Urinary bladder (tissue), 4 donors: ENCODE data around the gene MIPOL1. TPM values are rescaled to one million over a fixed set of nuclear protein-coding genes. Genes with fewer than 3 reads are reported as not detected.
"Not testable (repeated sequence)": the region's sequence is repeated elsewhere in the genome, so short reads cannot be mapped to it uniquely, and the experiment has no call there.

Experiments used
- DNase-seq: peaks from one replicate; pipeline ENCODE4 v3.0.0-alpha.2; 2015; ENCODE audit errors: extremely low spot score
- H3K27ac ChIP-seq: one replicate; pipeline ENCODE4 v1.5.1; 2013; ENCODE audit warnings: low read depth, mild to moderate bottlenecking, moderate library complexity
- H3K36me3 ChIP-seq: one replicate; pipeline ENCODE4 v1.6.1; 2013; ENCODE audit warnings: mild to moderate bottlenecking, moderate library complexity; ENCODE audit not compliant: insufficient read depth
- H3K4me1 ChIP-seq: one replicate; pipeline ENCODE4 v1.6.1; 2013; ENCODE audit warnings: mild to moderate bottlenecking, moderate library complexity; ENCODE audit not compliant: insufficient read depth
- H3K4me3 ChIP-seq: one replicate; pipeline ENCODE4 v1.5.1; 2013; ENCODE audit warnings: low read depth, low read length
- WGBS: extraction: QIAGEN DNeasy Blood & Tissue Kit; methylation state at CpG from one replicate; pipeline ENCODE4 v1.1.7; 2013; 5-methylcytosine and 5-hydroxymethylcytosine counted together
- polyA plus RNA-seq: library from polyadenylated mRNA; stranded (reverse); fragments of 200-250 nt; gene quantifications from one replicate; pipeline ENCODE4 v1.2.3, GENCODE V29; 2013
- total RNA-seq: library from RNA; depleted of rRNA; stranded (reverse); fragments of >200 nt; gene quantifications from one replicate; pipeline ENCODE4 v1.2.3, GENCODE V29; 2014
- donor health status: healthy with polysubstance abuse.
- donor health status: healthy.

The MIPOL1 gene
- total and polyA plus RNA-seq, 2 donors: 5.6 to 48.4 TPM

- Histone ChIP-seq H3K27ac (no peak overlapping the region), H3K36me3 (no peaks in the 10 kb centered on the region), H3K4me3 (no peak overlapping the region), H3K4me1 (no peaks in the 10 kb centered on the region)
- 78% methylated on average over 3 of the region's 3 CpGs for WGBS
- DNase-seq: no peak
Measured at GRCh38 chr14:37376944-37377609, 179.3 kb downstream of the MIPOL1 start.

GRCh38 chr14:37384870-37385596 lies 187.3 kb downstream of the MIPOL1 start:
- no peak for DNase-seq
- Histone ChIP-seq H3K4me1 (no peaks in the 10 kb centered on the region), H3K27ac (no peak overlapping the region), H3K36me3 (no peaks in the 10 kb centered on the region), H3K4me3 (no peak overlapping the region)
- WGBS: 73% methylated on average over 6 of the region's 6 CpGs

DNA sequence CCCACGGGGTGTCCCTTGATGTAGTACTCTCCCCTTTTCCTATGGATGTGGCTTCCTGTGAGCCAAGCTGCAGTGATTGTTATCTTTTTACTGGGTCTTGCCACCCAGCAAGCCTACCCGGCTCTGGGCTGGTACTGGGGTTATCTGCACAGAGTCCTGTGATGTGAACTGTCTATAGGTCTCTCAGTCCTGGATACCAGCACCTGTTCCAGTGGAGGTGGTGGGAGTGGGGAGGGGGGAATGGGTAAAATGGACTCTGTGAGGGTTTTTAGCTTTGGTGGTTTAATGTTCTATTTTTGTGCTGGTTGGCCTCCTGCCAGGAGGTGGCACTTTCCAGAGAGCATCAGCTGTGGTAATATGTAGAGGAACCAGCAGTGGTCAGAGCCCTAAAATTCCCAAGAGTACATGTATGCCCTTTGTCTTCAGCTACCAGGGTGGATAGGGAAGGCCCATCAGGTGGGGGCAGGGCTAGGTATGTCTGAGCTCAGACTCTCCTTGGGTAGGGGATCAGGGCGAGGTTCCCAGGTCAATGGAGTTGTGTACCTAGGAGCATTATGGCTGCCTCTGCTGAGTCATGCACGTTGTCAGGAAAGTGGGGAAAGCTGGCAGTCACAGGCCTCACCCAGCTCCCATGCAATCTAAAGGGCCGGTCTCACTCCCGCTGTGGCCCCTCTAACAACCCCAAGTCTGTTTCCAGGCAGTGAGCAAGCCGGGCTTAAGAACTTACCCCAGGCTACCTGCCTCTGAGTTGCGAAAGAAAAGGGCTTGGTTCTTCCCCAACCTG lies 199.6 kb downstream of the MIPOL1 start:
- not testable (repeated sequence) for H3K4me1 ChIP-seq, H3K4me3 ChIP-seq, DNase-seq, H3K27ac ChIP-seq, H3K36me3 ChIP-seq
- WGBS: 82% methylated on average over 8 of the region's 8 CpGs

GRCh38 chr14:37397941-37398215 lies 200.1 kb downstream of the MIPOL1 start:
- Histone ChIP-seq H3K27ac (no peak overlapping the region), H3K4me1 (no peaks in the 10 kb centered on the region), H3K4me3 (no peak overlapping the region), H3K36me3 (peaks cover 3% of the 10 kb centered on the region)
- WGBS: 62% methylated on average over 3 of the region's 3 CpGs
- no peak for DNase-seq

DNA sequence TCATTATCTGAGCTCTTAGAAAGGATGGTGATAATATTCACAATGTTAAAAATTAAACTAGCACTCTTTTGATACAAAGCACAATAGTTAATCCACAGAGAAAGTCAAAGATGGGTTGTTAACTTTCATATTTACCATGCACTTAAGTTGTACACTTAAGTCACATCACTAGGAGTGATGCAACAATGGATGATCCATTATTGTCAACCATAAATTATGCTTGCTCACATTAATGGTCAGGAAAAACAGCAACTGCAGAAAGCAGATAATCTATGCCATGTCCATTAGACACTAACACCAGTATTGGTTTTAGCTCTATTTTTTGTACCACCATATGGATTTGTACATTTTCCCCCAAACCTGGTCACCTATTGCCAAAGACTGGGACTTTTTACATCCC lies 201.8 kb downstream of the MIPOL1 start:
- DNase-seq: no peak
- H3K4me1 ChIP-seq: no peaks in the 10 kb centered on the region
- no peak overlapping the region for H3K27ac ChIP-seq

GRCh38 chr14:37401093-37401492 lies 203.4 kb downstream of the MIPOL1 start:
- no peak for DNase-seq
- peaks cover 3% of the 10 kb centered on the region for H3K36me3 ChIP-seq
- H3K27ac ChIP-seq: no peak overlapping the region
- no peaks in the 10 kb centered on the region for H3K4me1 ChIP-seq
- 90% methylated on average over 1 of the region's 1 CpG for WGBS
- no peak overlapping the region for H3K4me3 ChIP-seq

More for the DNA sequence above, 201.8 kb downstream of the MIPOL1 start:
- H3K4me3 ChIP-seq: no peak overlapping the region
- peaks cover 3% of the 10 kb centered on the region for H3K36me3 ChIP-seq

DNA sequence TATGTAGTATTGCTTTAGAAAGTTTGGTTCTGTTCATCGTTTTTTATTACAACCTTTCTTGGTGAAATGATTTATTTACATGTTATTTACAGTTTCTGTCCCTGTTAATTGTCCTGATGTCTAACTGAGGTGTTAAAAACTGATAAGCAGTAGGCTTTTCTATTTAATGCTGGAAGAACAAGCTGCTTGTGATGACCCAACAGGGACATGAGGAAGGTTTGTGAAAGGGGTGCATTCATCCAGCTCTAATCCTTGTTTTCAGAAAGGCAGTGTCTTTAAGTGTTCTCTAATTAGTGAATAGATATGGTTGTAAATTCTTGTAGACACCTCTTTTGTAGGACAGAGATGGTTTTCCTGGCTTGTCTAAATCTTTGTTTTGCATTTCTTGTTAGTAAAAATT lies 205.9 kb downstream of the MIPOL1 start:
- DNase-seq: no peak
- H3K27ac ChIP-seq: no peak overlapping the region
- 41% methylated on average over 1 of the region's 1 CpG for WGBS
- no peak overlapping the region for H3K4me3 ChIP-seq
- H3K36me3 ChIP-seq: peaks cover 3% of the 10 kb centered on the region
- no peaks in the 10 kb centered on the region for H3K4me1 ChIP-seq

DNA sequence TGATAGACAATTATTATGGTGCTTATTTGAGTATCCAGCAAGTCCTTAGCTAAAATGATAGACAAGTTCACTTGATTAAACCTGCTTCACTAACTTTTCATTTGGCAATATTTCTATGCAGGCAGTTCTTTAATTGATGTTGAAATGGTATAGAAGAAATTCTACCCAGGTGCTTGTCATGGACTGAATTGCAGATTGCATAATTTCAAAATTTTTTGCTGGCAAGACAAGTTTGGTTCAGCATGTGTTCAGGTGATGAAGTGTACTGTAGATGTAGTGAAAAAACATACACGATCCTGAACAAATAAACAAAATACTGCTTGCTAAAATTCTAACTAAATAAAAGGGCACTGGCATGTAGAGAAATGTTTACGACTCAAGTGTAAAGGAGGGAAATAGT lies 208.4 kb downstream of the MIPOL1 start:
- Histone ChIP-seq H3K27ac (no peak overlapping the region), H3K4me1 (no peaks in the 10 kb centered on the region), H3K36me3 (no peaks in the 10 kb centered on the region), H3K4me3 (no peak overlapping the region)
- 89% methylated on average over 2 of the region's 2 CpGs for WGBS
- DNase-seq: no peak

DNA sequence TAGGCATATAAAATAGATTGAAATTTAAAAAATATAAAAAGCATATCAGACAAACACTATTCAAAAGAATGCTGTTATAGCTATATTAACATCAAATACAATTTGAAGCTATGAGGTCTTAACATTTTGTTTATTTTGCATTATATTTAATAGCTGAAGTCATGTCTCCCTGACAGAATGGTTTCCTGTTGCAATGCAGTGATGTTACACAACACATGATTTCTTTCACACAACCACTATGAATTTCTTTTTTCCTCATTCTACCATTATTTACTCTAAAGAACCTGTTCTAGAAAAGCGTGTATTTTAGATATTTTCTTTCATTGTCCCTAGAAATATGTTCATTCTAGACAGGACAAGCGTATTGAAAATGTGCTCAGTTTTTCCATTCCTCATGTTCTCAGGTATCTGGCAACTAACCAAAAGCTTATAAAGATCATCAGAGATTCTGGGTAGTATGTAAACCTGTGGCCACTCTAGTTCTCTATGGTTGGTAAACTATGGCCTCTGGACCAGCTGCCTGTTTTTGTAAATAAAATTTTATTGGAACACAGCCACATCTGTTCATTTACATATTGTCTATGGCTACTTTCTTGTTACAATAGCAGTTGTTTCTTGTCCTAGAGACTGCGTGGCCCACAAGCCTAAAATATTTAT lies 213.5 kb downstream of the MIPOL1 start:
- H3K36me3 ChIP-seq: no peaks in the 10 kb centered on the region
- WGBS: 75% methylated on average over 3 of the region's 3 CpGs

GRCh38 chr14:37413050-37413449 lies 215.3 kb downstream of the MIPOL1 start:
- 93% methylated on average over 1 of the region's 1 CpG for WGBS
- no peak overlapping the region for H3K27ac ChIP-seq
- H3K4me1 ChIP-seq: no peaks in the 10 kb centered on the region
- DNase-seq: no peak
- H3K4me3 ChIP-seq: no peak overlapping the region
- H3K36me3 ChIP-seq: no peaks in the 10 kb centered on the region

More for the DNA sequence above, 213.5 kb downstream of the MIPOL1 start:
- no peak overlapping the region for H3K4me3 ChIP-seq
- H3K27ac ChIP-seq: no peak overlapping the region
- no peak for DNase-seq
- H3K4me1 ChIP-seq: no peaks in the 10 kb centered on the region

DNA sequence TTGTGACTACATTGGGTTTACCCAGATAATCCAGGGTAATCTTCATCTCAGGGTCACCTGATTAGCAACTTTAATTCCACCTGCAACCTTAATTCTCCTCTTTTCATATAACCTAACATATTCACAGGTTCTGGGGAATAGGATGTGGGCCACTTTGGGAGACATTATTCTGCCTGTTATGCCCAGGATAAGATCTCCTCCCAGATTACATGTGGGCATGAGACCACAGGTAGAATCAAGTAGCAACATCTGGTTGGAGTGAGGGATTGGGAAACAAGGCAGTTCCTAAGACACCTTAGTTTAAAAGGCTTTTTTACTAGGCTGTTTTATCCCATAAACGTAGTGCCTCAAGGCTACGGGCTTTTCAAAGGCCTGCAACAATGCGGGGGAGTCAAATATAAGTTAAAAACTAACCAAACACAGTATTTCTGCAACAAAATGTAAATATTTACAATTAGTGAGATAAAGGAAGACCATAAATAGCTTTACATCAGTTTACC lies 215.8 kb downstream of the MIPOL1 start:
- Histone ChIP-seq H3K4me1 (no peaks in the 10 kb centered on the region), H3K27ac (no peak overlapping the region), H3K4me3 (no peak overlapping the region), H3K36me3 (no peaks in the 10 kb centered on the region)
- no peak for DNase-seq
- WGBS: 69% methylated on average over 3 of the region's 3 CpGs

DNA sequence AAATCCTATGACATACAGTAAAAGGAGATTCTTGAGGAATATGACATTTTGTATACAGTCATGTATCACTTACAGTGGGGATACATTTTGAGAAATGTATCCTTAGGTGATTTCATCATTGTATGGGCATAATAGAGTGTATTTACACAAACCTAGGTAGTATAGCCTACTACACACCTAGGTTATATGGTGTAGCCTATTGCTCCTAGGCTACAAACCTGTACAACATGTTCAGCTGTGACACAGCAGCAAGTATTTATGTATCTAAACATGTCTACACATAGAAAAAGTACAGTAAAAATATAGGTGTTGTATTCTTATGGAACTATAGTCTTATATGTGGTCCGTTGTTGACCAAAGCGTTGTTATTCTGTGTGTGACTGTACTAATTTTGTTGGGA lies 218.5 kb downstream of the MIPOL1 start:
- H3K4me3 ChIP-seq: no peak overlapping the region
- no peak overlapping the region for H3K27ac ChIP-seq
- no peaks in the 10 kb centered on the region for H3K36me3 ChIP-seq
- 95% methylated on average over 2 of the region's 2 CpGs for WGBS
- no peak for DNase-seq
- no peaks in the 10 kb centered on the region for H3K4me1 ChIP-seq

DNA sequence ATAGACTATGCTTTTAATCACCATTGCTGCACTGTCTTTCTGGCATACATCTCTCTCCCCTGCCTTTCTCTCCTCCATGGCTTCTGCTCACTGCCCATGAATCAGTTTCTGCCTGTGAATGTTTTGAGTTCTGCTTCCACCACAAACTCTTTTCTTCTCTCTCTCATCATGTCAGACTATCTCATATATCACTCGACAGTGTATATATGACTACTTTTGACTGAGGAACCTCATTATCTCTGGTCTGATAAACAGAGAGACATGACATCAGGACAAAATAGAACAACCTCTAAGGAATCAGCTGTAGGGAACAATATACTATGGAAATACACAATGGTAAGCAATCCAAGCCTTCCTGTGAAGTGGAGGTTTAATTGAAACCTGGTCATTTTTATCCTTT lies 219.4 kb downstream of the MIPOL1 start:
- no peak overlapping the region for H3K27ac ChIP-seq
- H3K36me3 ChIP-seq: no peaks in the 10 kb centered on the region
- no peak for DNase-seq
- no peak overlapping the region for H3K4me3 ChIP-seq
- 79% methylated on average over 1 of the region's 1 CpG for WGBS
- H3K4me1 ChIP-seq: no peaks in the 10 kb centered on the region
